ENCODE measurements around the gene MRPL32.

DNA sequence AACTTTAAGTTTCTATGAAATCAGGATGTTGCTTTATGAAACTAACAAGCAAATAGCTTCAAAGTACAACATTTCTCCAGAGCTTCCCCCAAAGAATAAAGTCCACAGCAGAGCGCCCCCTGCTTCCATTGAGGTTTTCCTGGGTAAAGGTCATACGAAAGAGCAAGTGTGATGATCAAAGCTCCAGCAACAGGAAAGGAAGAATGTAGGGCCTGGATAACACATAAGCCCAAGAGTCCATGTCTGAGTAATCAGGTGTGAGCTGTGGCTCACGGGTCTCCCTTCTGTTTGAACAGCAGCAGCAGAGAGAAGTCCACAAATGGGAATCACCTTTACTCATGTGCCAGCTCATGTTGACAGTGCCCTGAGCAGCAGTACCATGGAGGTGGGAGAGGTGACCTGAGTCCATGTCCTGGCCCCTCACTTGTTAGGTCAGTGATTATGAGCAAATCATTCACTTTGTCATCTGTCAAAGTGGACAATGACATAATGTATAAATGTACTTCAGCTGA, 50.5 kb downstream of the MRPL32 start:
- TF ChIP-seq, protein P1, sequence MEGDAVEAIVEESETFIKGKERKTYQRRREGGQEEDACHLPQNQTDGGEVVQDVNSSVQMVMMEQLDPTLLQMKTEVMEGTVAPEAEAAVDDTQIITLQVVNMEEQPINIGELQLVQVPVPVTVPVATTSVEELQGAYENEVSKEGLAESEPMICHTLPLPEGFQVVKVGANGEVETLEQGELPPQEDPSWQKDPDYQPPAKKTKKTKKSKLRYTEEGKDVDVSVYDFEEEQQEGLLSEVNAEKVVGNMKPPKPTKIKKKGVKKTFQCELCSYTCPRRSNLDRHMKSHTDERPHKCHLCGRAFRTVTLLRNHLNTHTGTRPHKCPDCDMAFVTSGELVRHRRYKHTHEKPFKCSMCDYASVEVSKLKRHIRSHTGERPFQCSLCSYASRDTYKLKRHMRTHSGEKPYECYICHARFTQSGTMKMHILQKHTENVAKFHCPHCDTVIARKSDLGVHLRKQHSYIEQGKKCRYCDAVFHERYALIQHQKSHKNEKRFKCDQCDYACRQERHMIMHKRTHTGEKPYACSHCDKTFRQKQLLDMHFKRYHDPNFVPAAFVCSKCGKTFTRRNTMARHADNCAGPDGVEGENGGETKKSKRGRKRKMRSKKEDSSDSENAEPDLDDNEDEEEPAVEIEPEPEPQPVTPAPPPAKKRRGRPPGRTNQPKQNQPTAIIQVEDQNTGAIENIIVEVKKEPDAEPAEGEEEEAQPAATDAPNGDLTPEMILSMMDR (IDR thresholded peaks at IDR 0.05; ENCODE audit: low read depth, low read length, poor library complexity, severe bottlenecking): no peak
- no peak for TF ChIP-seq EZH2phosphoT487 (IDR thresholded peaks at IDR 0.05; ENCODE audit: borderline replicate concordance, low read length)
